ENCODE data around the gene RAB3C. TPM values are rescaled to one million over a fixed set of nuclear protein-coding genes. Genes with fewer than 3 reads are reported as not detected.

The RAB3C gene
- total RNA-seq, 2 donors from 2014 or later = not detected

GRCh38 chr5:58629271-58630159 lies 46.6 kb downstream of the RAB3C start:
- no peaks in the 10 kb centered on the region for H3K9me3 Mint-ChIP-seq
- no peak for ATAC-seq (replicated peaks)
- H3K4me3 Mint-ChIP-seq = no peak overlapping the region
- no peak overlapping the region for H3K27ac Mint-ChIP-seq
- H3K27me3 Mint-ChIP-seq = peaks cover 5% of the 10 kb centered on the region
- H3K4me1 Mint-ChIP-seq = no peaks in the 10 kb centered on the region
- H3K36me3 Mint-ChIP-seq (ENCODE audit: low read depth) = no peaks in the 10 kb centered on the region

- no peak for ATAC-seq (replicated peaks)
- Mint-ChIP-seq H3K4me1 (no peaks in the 10 kb centered on the region), H3K27me3 (peaks cover 7% of the 10 kb centered on the region), H3K36me3 (ENCODE audit: low read depth) (no peaks in the 10 kb centered on the region), H3K4me3 (no peak overlapping the region), H3K9me3 (no peaks in the 10 kb centered on the region), H3K27ac (no peak overlapping the region)
Measured at GRCh38 chr5:58631895-58632294, 49.0 kb downstream of the RAB3C start.

GRCh38 chr5:58635416-58635815 lies 52.5 kb downstream of the RAB3C start:
- no peaks in the 10 kb centered on the region for H3K9me3 Mint-ChIP-seq
- H3K4me3 Mint-ChIP-seq = no peak overlapping the region
- H3K27ac Mint-ChIP-seq = no peak overlapping the region
- H3K27me3 Mint-ChIP-seq = peaks cover 13% of the 10 kb centered on the region
- ATAC-seq (replicated peaks) = no peak
- no peaks in the 10 kb centered on the region for H3K4me1 Mint-ChIP-seq
- no peaks in the 10 kb centered on the region for H3K36me3 Mint-ChIP-seq (ENCODE audit: low read depth)

- H3K9me3 Mint-ChIP-seq = no peaks in the 10 kb centered on the region
- no peak for ATAC-seq (replicated peaks)
- no peaks in the 10 kb centered on the region for H3K4me1 Mint-ChIP-seq
- H3K4me3 Mint-ChIP-seq = no peak overlapping the region
- H3K27me3 Mint-ChIP-seq = peaks cover 23% of the 10 kb centered on the region
- no peaks in the 10 kb centered on the region for H3K36me3 Mint-ChIP-seq (ENCODE audit: low read depth)
- H3K27ac Mint-ChIP-seq = peak overlapping the region; percentile 36
Measured at GRCh38 chr5:58640011-58640410, 57.1 kb downstream of the RAB3C start.

GRCh38 chr5:58641533-58641932 lies 58.7 kb downstream of the RAB3C start:
- no peaks in the 10 kb centered on the region for H3K4me1 Mint-ChIP-seq
- peaks cover 25% of the 10 kb centered on the region for H3K27me3 Mint-ChIP-seq
- ATAC-seq (replicated peaks) = no peak
- no peak overlapping the region for H3K4me3 Mint-ChIP-seq
- H3K27ac Mint-ChIP-seq = no peak overlapping the region
- H3K9me3 Mint-ChIP-seq = no peaks in the 10 kb centered on the region
- no peaks in the 10 kb centered on the region for H3K36me3 Mint-ChIP-seq (ENCODE audit: low read depth)

- H3K4me3 Mint-ChIP-seq = no peak overlapping the region
- peaks cover 17% of the 10 kb centered on the region for H3K27me3 Mint-ChIP-seq
- no peak for ATAC-seq (replicated peaks)
- no peaks in the 10 kb centered on the region for H3K36me3 Mint-ChIP-seq (ENCODE audit: low read depth)
- H3K4me1 Mint-ChIP-seq = no peaks in the 10 kb centered on the region
- no peaks in the 10 kb centered on the region for H3K9me3 Mint-ChIP-seq
- no peak overlapping the region for H3K27ac Mint-ChIP-seq
Measured at GRCh38 chr5:58648846-58649245, 66.0 kb downstream of the RAB3C start.

- Mint-ChIP-seq H3K27me3 (peaks cover 17% of the 10 kb centered on the region), H3K36me3 (ENCODE audit: low read depth) (no peaks in the 10 kb centered on the region), H3K27ac (no peak overlapping the region)
Measured at GRCh38 chr5:58649716-58650115, 66.8 kb downstream of the RAB3C start.

GRCh38 chr5:58653521-58653920 lies 70.6 kb downstream of the RAB3C start:
- ATAC-seq (replicated peaks) = no peak
- Mint-ChIP-seq H3K27me3 (peaks cover 17% of the 10 kb centered on the region), H3K4me1 (no peaks in the 10 kb centered on the region), H3K27ac (no peak overlapping the region), H3K9me3 (no peaks in the 10 kb centered on the region), H3K4me3 (no peak overlapping the region), H3K36me3 (ENCODE audit: low read depth) (no peaks in the 10 kb centered on the region)

More at GRCh38 chr5:58649716-58650115, 66.8 kb downstream of the RAB3C start:
- no peaks in the 10 kb centered on the region for H3K4me1 Mint-ChIP-seq
- no peak overlapping the region for H3K4me3 Mint-ChIP-seq
- no peak for ATAC-seq (replicated peaks)
- H3K9me3 Mint-ChIP-seq = no peaks in the 10 kb centered on the region

GRCh38 chr5:58666141-58666540 lies 83.3 kb downstream of the RAB3C start:
- Mint-ChIP-seq H3K27me3 (peaks cover 14% of the 10 kb centered on the region), H3K27ac (no peak overlapping the region), H3K4me3 (no peak overlapping the region), H3K4me1 (no peaks in the 10 kb centered on the region), H3K36me3 (ENCODE audit: low read depth) (no peaks in the 10 kb centered on the region), H3K9me3 (no peaks in the 10 kb centered on the region)
- no peak for ATAC-seq (replicated peaks)

- H3K27me3 Mint-ChIP-seq = peaks cover 11% of the 10 kb centered on the region
- no peaks in the 10 kb centered on the region for H3K4me1 Mint-ChIP-seq
- no peak for ATAC-seq (replicated peaks)
- H3K36me3 Mint-ChIP-seq (ENCODE audit: low read depth) = no peaks in the 10 kb centered on the region
- H3K9me3 Mint-ChIP-seq = no peaks in the 10 kb centered on the region
- no peak overlapping the region for H3K27ac Mint-ChIP-seq
- no peak overlapping the region for H3K4me3 Mint-ChIP-seq
Measured at GRCh38 chr5:58666598-58667581, 84.0 kb downstream of the RAB3C start.

GRCh38 chr5:58670582-58670981 lies 87.7 kb downstream of the RAB3C start:
- Mint-ChIP-seq H3K9me3 (no peaks in the 10 kb centered on the region), H3K27ac (no peak overlapping the region), H3K27me3 (peaks cover 13% of the 10 kb centered on the region), H3K4me3 (no peak overlapping the region), H3K4me1 (no peaks in the 10 kb centered on the region), H3K36me3 (ENCODE audit: low read depth) (no peaks in the 10 kb centered on the region)
- ATAC-seq (replicated peaks) = peak; percentile 52

GRCh38 chr5:58671155-58671554 lies 88.3 kb downstream of the RAB3C start:
- H3K9me3 Mint-ChIP-seq = no peaks in the 10 kb centered on the region
- H3K4me1 Mint-ChIP-seq = no peaks in the 10 kb centered on the region
- no peaks in the 10 kb centered on the region for H3K36me3 Mint-ChIP-seq (ENCODE audit: low read depth)
- H3K27ac Mint-ChIP-seq = no peak overlapping the region
- ATAC-seq (replicated peaks) = no peak
- peaks cover 13% of the 10 kb centered on the region for H3K27me3 Mint-ChIP-seq
- H3K4me3 Mint-ChIP-seq = no peak overlapping the region

GRCh38 chr5:58672521-58672920 lies 89.6 kb downstream of the RAB3C start:
- H3K27ac Mint-ChIP-seq = no peak overlapping the region
- H3K9me3 Mint-ChIP-seq = no peaks in the 10 kb centered on the region
- no peaks in the 10 kb centered on the region for H3K4me1 Mint-ChIP-seq
- no peak overlapping the region for H3K4me3 Mint-ChIP-seq
- ATAC-seq (replicated peaks) = no peak
- peaks cover 16% of the 10 kb centered on the region for H3K27me3 Mint-ChIP-seq
- H3K36me3 Mint-ChIP-seq (ENCODE audit: low read depth) = no peaks in the 10 kb centered on the region

- Mint-ChIP-seq H3K27ac (no peak overlapping the region), H3K9me3 (no peaks in the 10 kb centered on the region), H3K4me3 (no peak overlapping the region), H3K4me1 (no peaks in the 10 kb centered on the region), H3K27me3 (peaks cover 23% of the 10 kb centered on the region), H3K36me3 (ENCODE audit: low read depth) (no peaks in the 10 kb centered on the region)
- no peak for ATAC-seq (replicated peaks)
Measured at GRCh38 chr5:58674070-58674469, 91.2 kb downstream of the RAB3C start.

Data from activated T-helper 17 cell treated with anti-CD3 and anti-CD28 coated beads, Interleukin-2, amount 50 U/mL, for 72 hours (primary cell).